DOHH2 (cell line): ENCODE measurements around the gene RFWD3.

ENCODE experiments used
- H3F3A ChIP-seq: fragments of 200-600 bp; sonication (generic), shearing (Covaris generic); 2 replicates; pipeline ENCODE4 v1.6.0; 2016; ENCODE audit warnings: antibody characterized with exemption, mild to moderate bottlenecking; ENCODE audit not compliant: control insufficient read depth, insufficient read depth
- H3K27ac ChIP-seq: fragments of 200-600 bp; sonication (generic); 2 replicates; pipeline ENCODE4 v1.5.1; 2014; ENCODE audit warnings: low read depth, mild to moderate bottlenecking, low read length, moderate library complexity
- H3K27me3 ChIP-seq: fragments of 200-600 bp; sonication (generic); 2 replicates; pipeline ENCODE4 v1.6.1; 2014; ENCODE audit warnings: mild to moderate bottlenecking, low read length, mixed read lengths; ENCODE audit not compliant: control insufficient read depth
- H3K36me3 ChIP-seq: fragments of 200-600 bp; sonication (generic); 2 replicates; pipeline ENCODE4 v1.6.1; 2014; ENCODE audit warnings: mild to moderate bottlenecking, low read length, moderate library complexity, mixed read lengths; ENCODE audit not compliant: control insufficient read depth
- H3K4me1 ChIP-seq: fragments of 200-600 bp; sonication (generic); 2 replicates; pipeline ENCODE4 v1.6.1; 2014; ENCODE audit warnings: mild to moderate bottlenecking, low read length, mixed read lengths; ENCODE audit not compliant: control insufficient read depth
- H3K4me2 ChIP-seq: fragments of 200-600 bp; sonication (generic); 2 replicates; pipeline ENCODE4 v1.6.0; 2014; ENCODE audit warnings: mild to moderate bottlenecking, low read length, moderate library complexity
- H3K4me3 ChIP-seq: fragments of 200-600 bp; sonication (generic); 2 replicates; pipeline ENCODE4 v1.5.1; 2014; ENCODE audit warnings: mild to moderate bottlenecking, low read length, mixed read lengths
- H3K79me2 ChIP-seq: fragments of 200-600 bp; sonication (generic); 2 replicates; pipeline ENCODE4 v1.6.1; 2014; ENCODE audit warnings: mild to moderate bottlenecking, low read length, mixed read lengths; ENCODE audit not compliant: control insufficient read depth
- H3K9me2 ChIP-seq: fragments of 200-600 bp; sonication (generic); replicated peaks from 2 replicates; pipeline ENCODE4 v1.6.1; 2014; ENCODE audit warnings: mild to moderate bottlenecking, low read length, mixed read lengths; ENCODE audit not compliant: control insufficient read depth
- H3K9me3 ChIP-seq: fragments of 200-600 bp; sonication (generic); 2 replicates; pipeline ENCODE4 v1.6.1; 2014; ENCODE audit warnings: antibody characterized with exemption, low read length, mixed read lengths; ENCODE audit not compliant: control insufficient read depth, insufficient read depth
- H4K20me1 ChIP-seq: fragments of 200-600 bp; sonication (generic); 2 replicates; pipeline ENCODE4 v1.6.0; 2014; ENCODE audit warnings: low read depth, mild to moderate bottlenecking, antibody characterized with exemption, low read length, moderate library complexity; ENCODE audit not compliant: control insufficient read depth, insufficient read depth
- EZH2phosphoT487 ChIP-seq: fragments of 200-600 bp; sonication (generic); IDR thresholded peaks from 2 replicates; pipeline ENCODE4 v1.6.1; 2017; ENCODE audit warnings: borderline replicate concordance, mild to moderate bottlenecking, antibody characterized with exemption, low read length, moderate library complexity, mixed read lengths
- TF ChIP-seq, protein P1 (sequence below): fragments of 200-600 bp; sonication (generic); IDR thresholded peaks from one replicate; pipeline ENCODE4 v1.5.1; 2014; ENCODE audit warnings: antibody characterized with exemption, mild to moderate bottlenecking, low read depth, low read length; ENCODE audit not compliant: poor library complexity, severe bottlenecking

Gene RFWD3

DNA sequence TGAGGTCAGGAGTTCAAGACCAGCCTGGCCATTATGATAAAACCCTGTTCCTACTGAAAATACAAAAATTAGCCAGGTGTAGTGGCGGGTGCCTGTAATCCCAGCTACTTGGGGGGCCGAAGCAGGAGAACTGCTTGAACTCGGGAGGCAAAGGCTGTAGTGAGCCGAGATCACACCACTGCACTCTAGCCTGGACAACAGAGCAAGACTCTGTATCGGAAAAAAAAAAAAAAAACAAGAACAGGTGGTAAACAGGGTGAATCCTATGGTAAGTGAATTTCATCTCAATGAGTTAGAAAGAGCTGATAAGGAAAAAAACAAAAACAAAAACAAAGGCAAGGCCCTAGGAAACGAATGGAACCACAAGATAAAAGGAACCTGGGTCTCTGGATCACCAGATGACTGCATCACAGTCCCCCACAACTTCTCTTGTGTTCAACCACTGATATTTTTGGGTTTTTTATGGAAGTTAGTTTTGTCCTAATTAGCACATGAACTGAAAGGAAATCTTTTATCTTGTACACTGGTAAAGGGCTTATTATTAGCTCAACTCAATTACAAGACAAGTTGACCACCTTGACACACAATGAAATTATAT, 80.7 kb downstream of the RFWD3 start:
- H3K9me2 ChIP-seq, result no peaks in the 10 kb centered on the region
- H3K79me2 ChIP-seq, result peaks cover 83% of the 10 kb centered on the region
- no peaks in the 10 kb centered on the region for H3F3A ChIP-seq
- no peaks in the 10 kb centered on the region for H3K9me3 ChIP-seq
- peaks cover 14% of the 10 kb centered on the region for H4K20me1 ChIP-seq
- no peaks in the 10 kb centered on the region for H3K27me3 ChIP-seq
- H3K4me1 ChIP-seq, result peaks cover 6% of the 10 kb centered on the region
- TF ChIP-seq EZH2phosphoT487, result no peak
- TF ChIP-seq, protein P1, sequence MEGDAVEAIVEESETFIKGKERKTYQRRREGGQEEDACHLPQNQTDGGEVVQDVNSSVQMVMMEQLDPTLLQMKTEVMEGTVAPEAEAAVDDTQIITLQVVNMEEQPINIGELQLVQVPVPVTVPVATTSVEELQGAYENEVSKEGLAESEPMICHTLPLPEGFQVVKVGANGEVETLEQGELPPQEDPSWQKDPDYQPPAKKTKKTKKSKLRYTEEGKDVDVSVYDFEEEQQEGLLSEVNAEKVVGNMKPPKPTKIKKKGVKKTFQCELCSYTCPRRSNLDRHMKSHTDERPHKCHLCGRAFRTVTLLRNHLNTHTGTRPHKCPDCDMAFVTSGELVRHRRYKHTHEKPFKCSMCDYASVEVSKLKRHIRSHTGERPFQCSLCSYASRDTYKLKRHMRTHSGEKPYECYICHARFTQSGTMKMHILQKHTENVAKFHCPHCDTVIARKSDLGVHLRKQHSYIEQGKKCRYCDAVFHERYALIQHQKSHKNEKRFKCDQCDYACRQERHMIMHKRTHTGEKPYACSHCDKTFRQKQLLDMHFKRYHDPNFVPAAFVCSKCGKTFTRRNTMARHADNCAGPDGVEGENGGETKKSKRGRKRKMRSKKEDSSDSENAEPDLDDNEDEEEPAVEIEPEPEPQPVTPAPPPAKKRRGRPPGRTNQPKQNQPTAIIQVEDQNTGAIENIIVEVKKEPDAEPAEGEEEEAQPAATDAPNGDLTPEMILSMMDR, result no peak
- H3K4me2 ChIP-seq, result no peak overlapping the region
- H3K27ac ChIP-seq, result no peak overlapping the region
- H3K36me3 ChIP-seq, result 0 out of 2 replicates have a peak, but pooled peaks cover 3% of the 10 kb centered on the region
- no peak overlapping the region for H3K4me3 ChIP-seq

DNA sequence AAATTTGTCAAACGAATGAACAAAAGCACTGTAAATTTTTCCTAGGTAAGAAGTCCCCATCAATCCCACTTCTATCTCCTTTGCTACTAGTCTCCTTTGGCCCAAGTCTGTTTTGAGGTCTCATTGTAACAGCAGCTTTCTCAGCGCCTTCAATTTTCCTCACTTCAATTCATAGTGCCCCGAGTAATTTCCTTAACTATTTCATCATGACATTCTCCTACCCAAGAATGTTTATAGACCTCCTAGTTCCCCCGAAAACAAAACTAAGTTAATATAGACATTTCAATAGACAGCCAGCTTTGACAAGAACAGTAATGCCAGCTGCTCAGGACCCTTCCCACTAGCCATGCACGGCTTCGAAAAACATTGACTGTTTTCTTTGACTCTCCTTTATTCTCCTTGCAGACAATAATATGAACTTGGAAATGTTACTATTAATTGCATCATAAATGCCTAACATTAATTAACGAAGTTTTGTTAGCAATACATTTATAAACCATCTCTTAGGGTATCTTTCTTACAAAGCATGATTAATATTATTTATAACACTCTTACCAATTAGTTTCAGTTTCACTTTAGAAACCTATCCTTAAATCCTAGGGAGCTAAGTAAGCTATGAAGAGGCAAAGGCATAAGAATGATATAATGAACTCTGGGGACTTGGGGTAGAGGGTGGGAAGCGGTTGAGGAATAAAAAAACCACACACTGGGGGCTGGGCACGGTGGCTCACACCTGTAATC, 82.6 kb downstream of the RFWD3 start:
- peaks cover 11% of the 10 kb centered on the region; the same call in 1 of the 2 replicates for H4K20me1 ChIP-seq
- no peaks in the 10 kb centered on the region for H3K27me3 ChIP-seq
- no peaks in the 10 kb centered on the region for H3F3A ChIP-seq
- no peaks in the 10 kb centered on the region for H3K9me3 ChIP-seq
- H3K4me2 ChIP-seq, result no peak overlapping the region
- peaks cover 93% of the 10 kb centered on the region for H3K79me2 ChIP-seq
- no peaks in the 10 kb centered on the region for H3K4me1 ChIP-seq
- no peak for TF ChIP-seq EZH2phosphoT487
- TF ChIP-seq, protein P1, result no peak
- no peak overlapping the region for H3K27ac ChIP-seq
- no peaks in the 10 kb centered on the region for H3K9me2 ChIP-seq
- no peaks in the 10 kb centered on the region for H3K36me3 ChIP-seq
- H3K4me3 ChIP-seq, result no peak overlapping the region

DNA sequence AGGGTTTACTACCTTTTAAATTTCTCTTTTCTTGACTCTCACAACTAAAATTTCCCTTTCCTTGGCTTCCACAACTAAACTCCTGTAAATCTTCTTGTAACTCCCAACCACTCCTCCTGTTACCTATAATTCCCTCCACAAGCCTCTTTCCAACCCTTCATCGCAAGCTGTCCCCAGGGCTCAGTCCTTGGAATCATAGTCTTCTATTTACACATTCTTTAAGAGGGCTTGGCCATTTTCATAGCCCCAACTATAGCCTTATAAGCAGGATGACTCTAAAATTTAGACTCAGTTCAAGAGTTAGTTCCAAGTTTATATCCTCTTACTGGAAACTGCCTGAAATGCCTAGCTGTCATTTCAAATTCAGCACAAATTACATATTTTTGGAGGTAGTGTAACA, 83.7 kb downstream of the RFWD3 start:
- TF ChIP-seq, protein P1, result no peak
- TF ChIP-seq EZH2phosphoT487, result no peak
- Histone ChIP-seq H3K4me1 (no peaks in the 10 kb centered on the region), H3K4me2 (no peak overlapping the region), H4K20me1 (peaks cover 11% of the 10 kb centered on the region; the same call in 1 of the 2 replicates), H3K9me2 (no peaks in the 10 kb centered on the region), H3K27me3 (no peaks in the 10 kb centered on the region), H3F3A (no peaks in the 10 kb centered on the region), H3K4me3 (no peak overlapping the region), H3K27ac (no peak overlapping the region), H3K36me3 (no peaks in the 10 kb centered on the region), H3K79me2 (peaks cover 93% of the 10 kb centered on the region), H3K9me3 (no peaks in the 10 kb centered on the region)
